GM12878 (cell line): ENCODE results near the gene TNRC6B. TPM values are rescaled to one million over a fixed set of nuclear protein-coding genes. Genes with fewer than 3 reads are reported as not detected.
A peak's percentile ranks its signal among the peaks of the same experiment; 100 is the strongest.

Source experiments
- CREB1 ChIP-seq: IDR thresholded peaks from 2 replicates; pipeline ENCODE4 v1.6.1; 2012; ENCODE audit warnings: low read depth, mild to moderate bottlenecking, inconsistent platforms
- EP300 ChIP-seq, 2 experiments: fragments of 150-350 bp in 1 of 2; IDR thresholded peaks; 2 replicates each; pipeline ENCODE4 v1.6.1; 2011 to 2012; ENCODE audit warnings: low read depth in 2 of 2, low read length in 2 of 2, borderline replicate concordance in 1 of 2, improper control_type of control experiment in 1 of 2, inconsistent platforms in 1 of 2; ENCODE audit not compliant: control insufficient read depth in 1 of 2
- ESRRA ChIP-seq: IDR thresholded peaks from 2 replicates; pipeline ENCODE4 v1.6.1; 2012; ENCODE audit warnings: mild to moderate bottlenecking, low read length, improper control_type of control experiment
- NBN ChIP-seq: fragments of 450-650 bp; IDR thresholded peaks from 2 replicates; pipeline ENCODE4 v1.6.1; 2016
- NFIC ChIP-seq: IDR thresholded peaks from 2 replicates; pipeline ENCODE4 v1.6.1; 2012; ENCODE audit warnings: low read depth, mild to moderate bottlenecking, inconsistent platforms, low read length, moderate library complexity
- PAX5 ChIP-seq: IDR thresholded peaks from 2 replicates; pipeline ENCODE4 v1.6.1; 2011; ENCODE audit warnings: low read depth, low read length, borderline replicate concordance
- POLR2AphosphoS5 ChIP-seq: IDR thresholded peaks from 2 replicates; pipeline ENCODE4 v1.6.1; 2011; ENCODE audit warnings: mild to moderate bottlenecking, low read length, inconsistent platforms
- RAD51 ChIP-seq: fragments of 450-650 bp; IDR thresholded peaks from 2 replicates; pipeline ENCODE4 v1.6.1; 2016; ENCODE audit warnings: moderate library complexity, mild to moderate bottlenecking, inconsistent platforms
- TBL1XR1 ChIP-seq: IDR thresholded peaks from 2 replicates; pipeline ENCODE4 v1.6.1; 2012; ENCODE audit warnings: low read depth, low read length, improper control_type of control experiment
- TCF7 ChIP-seq: IDR thresholded peaks from 2 replicates; pipeline ENCODE4 v1.6.1; 2014; ENCODE audit warnings: antibody characterized with exemption, borderline replicate concordance
- ZNF592 ChIP-seq: fragments of 450-650 bp; IDR thresholded peaks from 2 replicates; pipeline ENCODE4 v1.6.1; 2017; ENCODE audit warnings: mild to moderate bottlenecking, moderate library complexity
- polyA plus RNA-seq, 11 experiments: library from polyadenylated mRNA; depleted of rRNA in 4 of 11; unstranded in 6 of 11; stranded (reverse) in 5 of 11; fragments of >200 nt; fragmentation: Nextera tagmentation in 4 of 11; fragmentation: Illumina TruSeq in 1 of 11; extraction: Ambion mirVana in 4 of 11; extraction: Trizol in 1 of 11; gene quantifications; 1 replicate in 1 of 11; 2 replicates in 10 of 11; pipeline versions ENCODE4 v1.2.1 to v1.2.3, GENCODE V29; 2011 to 2016; ENCODE audit warnings: inconsistent platforms in 2 of 11, missing spikeins in 2 of 11, low read depth in 1 of 11
- total RNA-seq, 4 experiments: library from RNA; depleted of rRNA in 3 of 4; stranded (reverse); fragments of >200 nt in 3 of 4; fragmentation: Illumina TruSeq in 1 of 4; extraction: Trizol in 1 of 4; gene quantifications; 2 replicates each; pipeline versions ENCODE4 v1.2.1 to v1.2.3, GENCODE V29; 2013 to 2021
- TF ChIP-seq, protein P1 (sequence below): fragments of 450-650 bp; IDR thresholded peaks from 2 replicates; pipeline ENCODE4 v1.6.1; 2017; ENCODE audit warnings: antibody characterized with exemption, mild to moderate bottlenecking, moderate library complexity

TNRC6B gene
- total and polyA plus RNA-seq, 10 of the 15 experiments (the other 5 are each of a cell fraction or from before 2014, with no cell fraction given): 3.6 to 32.8 (median 16.4) TPM

GRCh38 chr22:40177738-40178416, at the start of gene TNRC6B (continued):
- TF ChIP-seq TBL1XR1 (peak; percentile 81), ESRRA (peak; percentile 93), POLR2AphosphoS5 (peak; percentile 99), ZNF592 (no peak), PAX5 (peak; percentile 26; the same call in 1 of the 2 replicates), TCF7 (peak; percentile 57; the same call in 1 of the 2 replicates), EP300 (IDR thresholded peaks at IDR 0.05; ENCODE audit: borderline replicate concordance in 1 of 2, control insufficient read depth in 1 of 2, low read depth in 2 of 2, low read length in 2 of 2) (peak; percentile 17 to 80; a peak in 2 of 4 replicates), NBN (peak; percentile 70; the same call in 1 of the 2 replicates), CREB1 (peak; percentile 72), RAD51 (peak; percentile 98), NFIC (peak; percentile 69)
- TF ChIP-seq, protein P1, sequence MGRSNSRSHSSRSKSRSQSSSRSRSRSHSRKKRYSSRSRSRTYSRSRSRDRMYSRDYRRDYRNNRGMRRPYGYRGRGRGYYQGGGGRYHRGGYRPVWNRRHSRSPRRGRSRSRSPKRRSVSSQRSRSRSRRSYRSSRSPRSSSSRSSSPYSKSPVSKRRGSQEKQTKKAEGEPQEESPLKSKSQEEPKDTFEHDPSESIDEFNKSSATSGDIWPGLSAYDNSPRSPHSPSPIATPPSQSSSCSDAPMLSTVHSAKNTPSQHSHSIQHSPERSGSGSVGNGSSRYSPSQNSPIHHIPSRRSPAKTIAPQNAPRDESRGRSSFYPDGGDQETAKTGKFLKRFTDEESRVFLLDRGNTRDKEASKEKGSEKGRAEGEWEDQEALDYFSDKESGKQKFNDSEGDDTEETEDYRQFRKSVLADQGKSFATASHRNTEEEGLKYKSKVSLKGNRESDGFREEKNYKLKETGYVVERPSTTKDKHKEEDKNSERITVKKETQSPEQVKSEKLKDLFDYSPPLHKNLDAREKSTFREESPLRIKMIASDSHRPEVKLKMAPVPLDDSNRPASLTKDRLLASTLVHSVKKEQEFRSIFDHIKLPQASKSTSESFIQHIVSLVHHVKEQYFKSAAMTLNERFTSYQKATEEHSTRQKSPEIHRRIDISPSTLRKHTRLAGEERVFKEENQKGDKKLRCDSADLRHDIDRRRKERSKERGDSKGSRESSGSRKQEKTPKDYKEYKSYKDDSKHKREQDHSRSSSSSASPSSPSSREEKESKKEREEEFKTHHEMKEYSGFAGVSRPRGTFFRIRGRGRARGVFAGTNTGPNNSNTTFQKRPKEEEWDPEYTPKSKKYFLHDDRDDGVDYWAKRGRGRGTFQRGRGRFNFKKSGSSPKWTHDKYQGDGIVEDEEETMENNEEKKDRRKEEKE: no peak
